ENCODE measurements around the gene TMCO4.

GRCh38 chr1:19717467-19717866 lies 82.2 kb downstream of the TMCO4 start:
- TF ChIP-seq, protein P1, sequence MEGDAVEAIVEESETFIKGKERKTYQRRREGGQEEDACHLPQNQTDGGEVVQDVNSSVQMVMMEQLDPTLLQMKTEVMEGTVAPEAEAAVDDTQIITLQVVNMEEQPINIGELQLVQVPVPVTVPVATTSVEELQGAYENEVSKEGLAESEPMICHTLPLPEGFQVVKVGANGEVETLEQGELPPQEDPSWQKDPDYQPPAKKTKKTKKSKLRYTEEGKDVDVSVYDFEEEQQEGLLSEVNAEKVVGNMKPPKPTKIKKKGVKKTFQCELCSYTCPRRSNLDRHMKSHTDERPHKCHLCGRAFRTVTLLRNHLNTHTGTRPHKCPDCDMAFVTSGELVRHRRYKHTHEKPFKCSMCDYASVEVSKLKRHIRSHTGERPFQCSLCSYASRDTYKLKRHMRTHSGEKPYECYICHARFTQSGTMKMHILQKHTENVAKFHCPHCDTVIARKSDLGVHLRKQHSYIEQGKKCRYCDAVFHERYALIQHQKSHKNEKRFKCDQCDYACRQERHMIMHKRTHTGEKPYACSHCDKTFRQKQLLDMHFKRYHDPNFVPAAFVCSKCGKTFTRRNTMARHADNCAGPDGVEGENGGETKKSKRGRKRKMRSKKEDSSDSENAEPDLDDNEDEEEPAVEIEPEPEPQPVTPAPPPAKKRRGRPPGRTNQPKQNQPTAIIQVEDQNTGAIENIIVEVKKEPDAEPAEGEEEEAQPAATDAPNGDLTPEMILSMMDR (conservative IDR thresholded peaks at IDR 0.05; ENCODE audit: low read length), result no peak
- TF ChIP-seq EZH2phosphoT487 (IDR thresholded peaks at IDR 0.05; ENCODE audit: borderline replicate concordance, low read depth, low read length), result no peak
